HepG2 (cell line): ENCODE results near the gene SIK1. TPM values are rescaled to one million over a fixed set of nuclear protein-coding genes. Genes with fewer than 3 reads are reported as not detected.
A peak's percentile ranks its signal among the peaks of the same experiment; 100 is the strongest.
"Not testable (repeated sequence)": the region's sequence is repeated elsewhere in the genome, so short reads cannot be mapped to it uniquely, and the experiment has no call there.

ENCODE experiments used
- ATAC-seq: fragments of 200-7000 bp; cut with Tn5 transposase; 3 replicates; pipeline ENCODE4 v1.9.1; 2020; ENCODE audit warnings: mild to moderate bottlenecking, moderate library complexity
- BruUV-seq: library from RNA; stranded (reverse); fragments of 400-500 nt; replicated peaks from 2 replicates; lab custom pipeline; 2021; lab: Mats Ljungman, UMichigan
- CTCF ChIA-PET: fragments of 300-600 bp; formaldehyde crosslinking; extraction: SDS; loops from one replicate; lab custom pipeline; 2021; ENCODE audit warnings: low total read pairs, inconsistent platforms, low intra/inter-chr PET ratio; lab: Yijun Ruan, JAX
- POLR2A ChIA-PET: fragments of 350-600 bp; sonication (Branson Sonifier 250); formaldehyde crosslinking; loops from one replicate; lab custom pipeline; 2020; ENCODE audit warnings: antibody characterized with exemption, inconsistent platforms; lab: Yijun Ruan, JAX
- DNase-seq: peaks from one replicate; pipeline ENCODE4 v3.0.0-alpha.2; 2015; ENCODE audit warnings: low spot score
- FAIRE-seq: peaks from 3 replicates; lab custom pipeline; 2011; peaks lifted over from hg19 to GRCh38; lab: Jason Lieb, UNC
- H2AFZ ChIP-seq: one replicate; pipeline ENCODE4 v1.6.1; 2011; ENCODE audit warnings: low read length, inconsistent platforms
- H3K27ac ChIP-seq: fragments of 300-600 bp; 3 replicates; pipeline ENCODE4 v1.8.0; 2011; ENCODE audit warnings: mixed run types, mild to moderate bottlenecking, mixed read lengths, low read length, inconsistent platforms; ENCODE audit not compliant: insufficient read depth; ENCODE audit errors: extremely low read length
- H3K27me3 ChIP-seq, 2 experiments: fragments of 200-600 bp in 1 of 2; 2 replicates in 1 of 2; 3 replicates in 1 of 2; pipeline versions ENCODE4 v1.6.0 to v1.8.0; 2011; ENCODE audit warnings: low read length in 2 of 2, mild to moderate bottlenecking in 2 of 2, moderate library complexity in 2 of 2, inconsistent platforms in 1 of 2; ENCODE audit not compliant: insufficient read depth in 2 of 2, control insufficient read depth in 1 of 2
- H3K36me3 ChIP-seq, 2 experiments: fragments of 200-600 bp in 1 of 2; replicated peaks in 1 of 2; 2 replicates in 1 of 2; 3 replicates in 1 of 2; pipeline versions ENCODE4 v1.5.1 to v1.8.0; 2011; ENCODE audit warnings: low read length in 2 of 2, inconsistent platforms in 1 of 2; ENCODE audit not compliant: insufficient read depth in 2 of 2, control insufficient read depth in 1 of 2
- H3K4me1 ChIP-seq: 2 replicates; pipeline ENCODE4 v1.5.1; 2012; ENCODE audit warnings: low read length, inconsistent platforms; ENCODE audit not compliant: insufficient read depth
- H3K4me2 ChIP-seq: 2 replicates; pipeline ENCODE4 v1.6.0; 2011; ENCODE audit warnings: low read depth, low read length, inconsistent platforms
- H3K4me3 ChIP-seq, 3 experiments: fragments of 200-600 bp in 1 of 3; sonication (generic), shearing (Covaris generic) in 1 of 3; replicated peaks in 1 of 3; 2 replicates each; pipeline ENCODE4 v1.5.1; 2011 to 2016; ENCODE audit warnings: low read length in 3 of 3, inconsistent platforms in 2 of 3, low read depth in 2 of 3, mild to moderate bottlenecking in 2 of 3, control low read depth in 1 of 3, mixed read lengths in 1 of 3; ENCODE audit not compliant: insufficient read depth in 1 of 3
- H3K79me2 ChIP-seq: one replicate; pipeline ENCODE4 v1.6.1; 2011; ENCODE audit warnings: low read length, inconsistent platforms; ENCODE audit not compliant: insufficient read depth
- H3K9ac ChIP-seq: 2 replicates; pipeline ENCODE4 v1.6.0; 2011; ENCODE audit warnings: mild to moderate bottlenecking, low read depth, low read length, inconsistent platforms; ENCODE audit not compliant: insufficient read depth
- H3K9me3 ChIP-seq: 2 replicates; pipeline ENCODE4 v1.5.1; 2012; ENCODE audit warnings: mild to moderate bottlenecking, low read length
- H4K20me1 ChIP-seq: 2 replicates; pipeline ENCODE4 v1.6.0; 2011; ENCODE audit warnings: inconsistent platforms, mild to moderate bottlenecking, low read length, moderate library complexity; ENCODE audit not compliant: insufficient read depth
- WGBS: methylation state at CpG from one replicate; pipeline ENCODE4 v1.1.6; 2017; ENCODE audit warnings: low lambda C conversion rate; 5-methylcytosine and 5-hydroxymethylcytosine counted together
- in situ Hi-C: cut with HindIII; loops from 2 replicates; pipeline ENCODE4 v1.10.0; 2017; ENCODE audit warnings: low pct_unique_long_range_greater_than_20kb; ENCODE audit not compliant: extremely low pct_ligation_motif_present
- intact Hi-C: fragments of 100-400 bp; cut with micrococcal nuclease; formaldehyde crosslinking; loops from one replicate; pipeline ENCODE4 v1.10.0; 2022; ENCODE audit not compliant: unreplicated experiment
- polyA plus RNA-seq, 8 experiments: library from polyadenylated mRNA; depleted of rRNA in 3 of 8; stranded (reverse) in 7 of 8; unstranded in 1 of 8; fragments of >200 nt; fragmentation: Illumina TruSeq in 4 of 8; extraction: Trizol in 4 of 8; gene quantifications; 2 replicates each; pipeline versions ENCODE4 v1.2.1 to v1.2.3, GENCODE V29; 2011 to 2016; ENCODE audit warnings: low read depth in 4 of 8, missing spikeins in 1 of 8, mixed read lengths in 1 of 8; ENCODE audit not compliant: insufficient read depth in 1 of 8
- total RNA-seq, 5 experiments: library from RNA; depleted of rRNA; stranded (reverse); fragments of >200 nt; fragmentation: Illumina TruSeq; extraction: Trizol; gene quantifications; 2 replicates each; pipeline ENCODE4 v1.2.3, GENCODE V29; 2016; ENCODE audit warnings: low read depth in 1 of 5

The SIK1 gene
- total and polyA plus RNA-seq, 2 of the 13 experiments (the other 11 are each of a cell fraction or from before 2014, with no cell fraction given): 4.5 to 14.5 TPM

DNA sequence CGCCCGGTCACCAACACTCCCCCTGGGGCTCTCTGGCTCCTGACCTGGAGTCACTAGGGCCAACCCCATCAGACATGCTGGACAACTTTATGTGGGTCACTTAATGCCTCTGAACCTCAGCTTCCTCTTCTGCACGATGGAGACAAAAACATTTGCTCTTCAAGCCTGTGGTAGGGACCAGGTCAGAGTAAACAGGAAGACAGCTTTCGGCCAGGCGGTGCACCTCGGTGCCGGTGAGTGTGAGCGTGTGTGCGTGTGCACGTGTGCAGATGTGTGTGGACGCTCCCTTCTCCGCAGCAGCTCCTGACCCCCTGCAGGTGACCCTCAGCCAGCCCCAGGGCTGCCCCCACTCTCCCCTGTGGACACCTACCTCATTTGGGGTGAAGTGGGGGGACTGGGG lies 28.4 kb downstream of the SIK1 start:
- H4K20me1 ChIP-seq, H3K4me1 ChIP-seq, BruUV-seq, H3K9me3 ChIP-seq, H3K4me2 ChIP-seq, H3K79me2 ChIP-seq, POLR2A ChIA-PET, intact Hi-C loops, H3K4me3 ChIP-seq, ATAC-seq, H3K27me3 ChIP-seq, H3K36me3 ChIP-seq, in situ Hi-C loops, DNase-seq, H3K27ac ChIP-seq, H3K9ac ChIP-seq, FAIRE-seq, CTCF ChIA-PET, H2AFZ ChIP-seq: not testable (repeated sequence)
- WGBS: no CpG with 5 or more reads among the region's 12 CpGs

DNA sequence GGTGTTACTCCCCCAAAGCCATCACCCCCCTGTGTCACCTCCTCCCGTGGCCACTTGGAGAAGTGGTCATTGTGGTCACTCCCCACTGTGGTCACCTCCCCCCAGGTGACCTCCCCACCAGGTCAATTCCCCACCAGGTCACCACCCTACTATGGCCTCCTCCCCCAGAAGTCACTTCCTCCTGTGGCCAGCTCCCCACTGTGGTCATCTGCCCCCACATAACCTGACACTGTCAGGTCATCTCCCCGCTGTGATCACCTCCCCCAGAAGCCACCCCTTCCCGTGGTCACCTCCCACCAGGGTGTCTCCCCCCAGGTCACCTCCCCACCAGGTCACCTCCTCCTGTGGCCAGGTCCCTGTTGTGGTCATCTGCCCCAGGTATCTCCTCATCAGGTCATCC lies 28.9 kb downstream of the SIK1 start:
- H3K4me1 ChIP-seq, H3K27ac ChIP-seq, BruUV-seq, DNase-seq, POLR2A ChIA-PET, H3K79me2 ChIP-seq, H4K20me1 ChIP-seq, H2AFZ ChIP-seq, ATAC-seq, H3K9ac ChIP-seq, CTCF ChIA-PET, H3K27me3 ChIP-seq, FAIRE-seq, H3K4me3 ChIP-seq, intact Hi-C loops, H3K36me3 ChIP-seq, H3K9me3 ChIP-seq, H3K4me2 ChIP-seq, in situ Hi-C loops: not testable (repeated sequence)
- WGBS: no CpG with 5 or more reads among the region's 3 CpGs

DNA sequence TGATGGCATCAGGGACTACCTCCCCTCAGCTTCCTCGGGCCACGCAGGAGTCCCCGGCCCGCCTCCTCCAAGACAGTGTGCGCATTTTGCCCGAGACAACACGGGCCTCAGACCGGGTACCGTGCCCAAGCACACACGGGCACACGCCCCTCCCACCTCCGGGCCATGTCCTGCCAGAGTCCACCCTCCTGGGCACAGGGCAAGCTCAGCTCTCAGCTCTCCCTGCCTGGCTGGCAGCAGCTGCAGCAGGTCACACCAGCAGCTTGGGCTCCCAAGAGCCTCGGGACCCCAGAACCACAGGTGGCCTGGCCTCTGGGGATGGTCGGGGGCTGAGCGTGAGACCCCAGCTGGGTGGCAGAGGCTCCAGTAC lies 29.5 kb downstream of the SIK1 start:
- H3K27me3 ChIP-seq, H4K20me1 ChIP-seq, H3K4me1 ChIP-seq, H3K9ac ChIP-seq, H3K4me2 ChIP-seq, DNase-seq, H3K36me3 ChIP-seq, intact Hi-C loops, H3K27ac ChIP-seq, H3K4me3 ChIP-seq, H3K9me3 ChIP-seq, CTCF ChIA-PET, in situ Hi-C loops, BruUV-seq, H2AFZ ChIP-seq, H3K79me2 ChIP-seq, POLR2A ChIA-PET, FAIRE-seq: not testable (repeated sequence)
- WGBS: no CpG with 5 or more reads among the region's 15 CpGs
- peak; percentile 15 for ATAC-seq

DNA sequence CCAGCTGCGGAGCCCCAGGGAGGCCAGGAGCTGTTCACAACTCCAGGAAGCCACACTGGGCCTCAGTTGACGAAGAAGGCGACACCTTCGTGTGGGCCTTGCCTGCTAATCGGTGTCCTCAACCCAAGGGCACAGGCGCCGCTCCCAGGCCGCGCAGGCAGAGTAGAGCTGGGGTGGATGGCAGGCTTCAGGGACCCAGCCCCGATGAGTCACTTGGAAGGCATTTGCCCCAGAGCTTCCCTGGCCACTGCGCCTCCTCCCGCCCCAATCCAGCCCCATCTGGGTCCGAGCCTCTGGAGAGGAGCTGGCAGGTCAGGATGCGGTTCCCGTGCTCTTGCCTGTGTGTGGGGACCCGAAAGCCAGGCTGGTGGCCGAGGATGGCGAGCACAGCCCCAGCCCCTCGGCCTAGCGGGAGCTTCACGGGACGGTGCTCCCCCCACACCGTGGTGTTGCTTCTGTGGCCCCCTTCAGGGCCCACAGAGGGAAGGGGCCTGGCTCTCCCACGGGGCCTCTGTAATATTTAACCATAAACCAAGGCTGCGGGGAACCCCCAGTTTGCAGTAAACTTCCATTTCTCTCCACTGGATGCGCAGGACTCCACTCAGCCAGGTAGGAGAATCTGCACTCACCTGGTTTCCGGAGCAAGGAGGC lies 30.0 kb downstream of the SIK1 start:
- FAIRE-seq: peak; percentile 48

More for the DNA sequence above, 30.0 kb downstream of the SIK1 start:
- H3K27me3 ChIP-seq, H3K4me1 ChIP-seq, POLR2A ChIA-PET, H3K9ac ChIP-seq, H2AFZ ChIP-seq, H3K4me3 ChIP-seq, DNase-seq, in situ Hi-C loops, H3K9me3 ChIP-seq, H3K27ac ChIP-seq, H3K4me2 ChIP-seq, CTCF ChIA-PET, H3K36me3 ChIP-seq, intact Hi-C loops, H4K20me1 ChIP-seq, H3K79me2 ChIP-seq: not testable (repeated sequence)
- peak; percentile 87 for ATAC-seq
- no CpG with 5 or more reads among the region's 27 CpGs for WGBS
- TSS peak; percentile 78 for BruUV-seq
